DMS79 treated with DMSO at 0.1 percent for 48 hours (cell line): ENCODE data around the gene GRIN3A.
"Not testable (repeated sequence)": the region's sequence is repeated elsewhere in the genome, so short reads cannot be mapped to it uniquely, and the experiment has no call there.

Source experiments
- DNase-seq: peaks from one replicate; lab custom pipeline; 2025; lab: John Stamatoyannopoulos, UW

Gene GRIN3A

GRCh38 chr9:101632611-101633010, 105.8 kb downstream of the GRIN3A start:
- DNase-seq = no peak

DNA sequence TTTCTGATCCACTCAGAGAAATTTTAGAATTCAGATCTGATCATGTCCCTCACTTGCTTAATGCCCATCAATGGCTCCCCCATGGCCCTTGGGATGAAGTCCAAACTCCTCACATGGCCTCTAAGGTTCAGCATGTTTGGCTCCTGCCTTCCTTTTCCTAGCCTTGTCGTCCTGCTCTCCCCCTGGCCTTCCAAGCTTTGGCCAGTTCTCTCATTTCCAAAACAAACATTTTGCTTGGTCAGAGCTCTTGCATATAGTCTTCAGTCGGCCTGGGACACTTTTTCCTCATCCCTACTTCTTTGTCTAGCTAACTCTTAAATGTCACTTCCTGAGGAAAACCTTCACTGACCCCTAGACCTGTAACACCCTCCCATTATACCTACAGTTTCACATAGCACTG, 106.6 kb downstream of the GRIN3A start:
- DNase-seq = no peak

GRCh38 chr9:101629636-101630035, 108.8 kb downstream of the GRIN3A start:
- no peak for DNase-seq

DNA sequence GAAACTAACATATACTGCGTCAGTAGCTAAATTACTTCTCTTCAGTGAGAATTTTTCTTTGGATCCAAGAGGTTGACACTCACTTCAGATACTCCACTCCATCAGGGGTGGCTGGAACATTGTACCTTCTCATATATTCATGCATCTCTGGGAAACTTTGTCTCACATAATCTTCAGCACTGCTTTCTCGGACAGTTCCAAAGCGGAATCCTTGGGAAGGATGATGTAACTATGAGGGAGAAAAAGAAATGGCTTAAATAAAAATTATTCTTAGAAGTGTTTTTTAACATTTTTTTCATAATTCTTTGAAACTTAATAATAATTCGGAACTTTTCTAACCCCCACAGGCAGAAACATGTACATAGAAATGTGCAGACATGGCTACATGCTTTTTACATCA, 110.3 kb downstream of the GRIN3A start:
- no peak for DNase-seq

DNA sequence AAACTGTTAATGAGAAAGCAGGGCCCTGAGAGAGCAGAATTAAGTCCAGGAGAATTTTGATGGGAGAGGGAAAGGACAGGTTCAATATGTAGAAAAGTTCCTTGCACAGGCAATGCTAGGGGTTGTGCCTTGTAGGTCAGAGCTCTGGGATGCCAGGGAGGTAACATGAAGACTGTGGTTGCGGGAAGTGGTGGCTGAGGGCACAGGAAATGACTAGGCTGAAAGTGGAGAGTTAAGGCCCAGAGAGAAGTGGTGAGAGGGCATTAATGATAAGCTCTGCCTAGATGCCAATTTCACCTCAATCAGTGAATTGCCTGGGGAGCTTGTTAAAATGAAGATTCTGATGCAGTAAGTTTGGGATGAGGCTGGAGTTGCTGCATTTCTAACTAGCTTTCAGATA, 112.2 kb downstream of the GRIN3A start:
- DNase-seq = no peak

- DNase-seq = no peak
These were observed 112.6 kb downstream of the GRIN3A start for GRCh38 chr9:101625876-101626275.

DNA sequence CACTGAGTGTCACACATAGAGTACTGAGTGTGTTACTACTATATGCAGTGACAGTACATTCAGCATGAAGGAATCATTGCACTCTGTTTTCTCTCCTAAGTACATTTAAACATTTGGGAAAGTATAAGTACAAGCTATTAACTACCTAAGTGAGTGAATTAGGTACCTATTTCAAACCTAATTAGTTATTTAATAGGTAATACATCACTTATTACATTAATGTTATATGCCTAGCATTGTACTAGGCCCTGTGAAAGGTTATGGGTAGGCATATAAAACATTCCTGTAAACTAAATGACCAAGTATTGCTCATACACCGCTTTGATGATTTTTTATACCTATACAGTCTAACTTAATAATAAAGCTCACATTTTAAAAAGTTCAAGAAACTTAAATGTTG, 118.0 kb downstream of the GRIN3A start:
- no peak for DNase-seq

- DNase-seq = no peak
These were observed 119.7 kb downstream of the GRIN3A start for GRCh38 chr9:101618698-101619097.

- DNase-seq = no peak
These were observed 132.9 kb downstream of the GRIN3A start for GRCh38 chr9:101605547-101605946.

DNA sequence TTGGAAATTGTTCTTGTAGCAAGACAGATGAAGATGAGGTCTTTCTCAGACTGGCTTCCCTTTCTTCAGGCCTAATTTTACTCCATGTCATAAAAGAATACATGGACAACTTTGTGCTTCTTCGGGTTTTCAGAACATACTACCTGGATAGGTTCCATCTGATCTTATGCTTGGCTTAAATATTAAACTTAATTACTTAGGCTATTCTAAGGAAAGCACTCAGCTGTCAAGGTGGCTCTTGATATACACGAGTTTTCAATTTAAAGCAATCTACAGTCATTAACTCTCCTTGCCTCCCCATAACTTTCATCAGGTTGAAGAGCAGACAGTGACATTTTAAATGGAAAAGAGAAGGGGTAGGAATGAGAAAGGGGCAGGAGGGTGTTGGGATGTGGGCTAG, 134.2 kb downstream of the GRIN3A start:
- DNase-seq = no peak

DNA sequence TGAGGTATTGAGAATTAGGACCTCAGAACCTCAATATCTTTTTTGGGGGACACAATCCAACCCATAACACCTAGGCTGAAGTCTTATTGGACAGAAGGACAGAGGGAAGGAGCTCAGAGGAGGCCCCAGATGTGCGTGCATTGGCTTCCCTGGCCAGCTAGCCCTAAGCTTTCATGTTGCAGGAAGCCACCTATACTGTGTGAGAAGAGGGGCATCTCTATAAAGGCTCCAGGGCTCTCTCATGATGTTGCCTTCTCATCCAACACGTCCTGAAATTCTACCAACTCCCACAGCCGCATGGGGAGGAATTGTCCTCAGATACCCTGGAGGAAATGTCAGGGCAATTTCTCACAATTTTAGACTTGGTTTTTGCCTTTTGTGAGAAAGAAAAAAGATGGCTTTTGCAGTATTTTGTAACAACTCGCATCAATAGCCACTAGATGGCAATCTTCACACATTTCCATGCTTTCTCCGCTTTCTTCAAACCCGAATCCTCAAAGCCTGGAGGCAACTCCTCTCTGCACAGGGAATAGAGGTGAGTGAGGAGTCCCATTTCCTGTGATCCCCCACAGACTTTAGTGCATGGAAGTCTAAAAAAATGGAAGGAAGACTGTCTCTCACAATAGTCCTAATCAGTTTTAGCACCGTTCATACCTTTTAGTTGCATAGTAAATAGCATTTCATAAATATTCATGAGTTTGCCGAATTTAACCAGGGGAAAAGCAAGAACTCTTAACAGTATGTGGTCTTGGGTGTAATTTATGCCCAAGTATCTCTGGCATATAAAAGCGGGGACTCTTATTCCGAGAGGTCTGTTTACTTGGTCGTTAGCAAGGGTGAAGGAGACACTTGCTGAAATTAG, 136.3 kb downstream of the GRIN3A start:
- DNase-seq = peak; percentile 1

DNA sequence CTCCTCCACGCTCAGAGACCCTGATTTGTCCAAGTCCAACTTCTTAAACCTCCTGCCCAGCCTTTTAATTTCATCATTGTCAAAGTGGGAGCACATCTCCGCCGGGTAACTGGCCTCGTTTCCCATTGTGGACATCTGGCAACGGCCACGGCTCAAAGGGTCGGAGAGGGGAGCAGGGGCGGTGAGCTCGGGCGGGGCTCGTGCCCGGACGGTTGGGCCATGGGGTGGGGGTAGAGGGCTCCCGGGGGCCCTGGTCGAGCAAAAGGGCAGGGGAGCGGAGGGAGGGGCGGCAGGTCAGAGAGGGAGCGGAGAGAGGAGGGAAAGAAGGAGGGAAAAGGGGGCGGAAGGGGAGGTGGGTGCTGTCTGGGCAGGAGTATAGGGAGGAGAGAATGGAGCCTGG, 143.7 kb downstream of the GRIN3A start, which contains the start of gene PPP3R2:
PPP3R2 (minus strand) TSS at position 174 of the 400 bp plus-strand sequence; CDS start at position 126, 48 bp downstream.
- DNase-seq = no peak

DNA sequence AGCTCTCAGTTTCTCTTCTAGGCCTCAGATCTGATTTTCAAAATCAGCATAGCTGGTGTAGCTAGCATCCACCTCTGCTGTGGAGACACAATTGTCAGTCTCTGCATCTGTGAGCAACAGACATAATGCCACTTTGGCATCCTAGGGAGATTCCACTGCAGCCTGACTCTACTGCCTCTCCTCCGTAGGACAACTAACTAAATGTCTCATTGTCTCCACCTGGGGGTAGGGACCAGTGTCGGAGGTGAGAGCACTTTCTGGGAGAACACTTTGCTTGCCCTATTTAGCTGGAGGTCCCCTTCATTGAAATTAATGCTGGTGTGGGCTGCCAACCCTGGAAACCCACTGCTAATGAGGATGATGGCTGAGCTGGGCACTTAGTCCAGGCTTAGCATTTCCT, 145.1 kb downstream of the GRIN3A start:
- DNase-seq = no peak

DNA sequence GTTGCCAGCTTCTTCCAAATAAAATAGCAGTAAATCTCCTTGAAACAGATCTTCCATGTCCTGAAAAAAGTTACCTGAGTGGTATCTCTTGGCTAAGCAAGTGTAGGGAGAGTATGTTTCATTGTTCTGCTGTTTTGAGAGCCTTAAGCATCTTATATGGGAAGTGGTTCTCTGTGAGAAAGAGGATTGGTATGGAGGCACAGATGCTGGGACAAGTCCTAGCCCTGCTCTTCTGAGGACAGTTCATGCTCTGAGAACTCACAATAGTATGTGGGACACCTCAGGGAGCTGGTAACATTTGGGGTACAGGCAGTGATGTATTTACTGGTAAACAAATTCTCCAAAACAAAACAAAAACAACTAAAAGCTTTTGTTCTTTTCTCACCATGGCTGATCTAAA, 145.7 kb downstream of the GRIN3A start:
- no peak for DNase-seq

GRCh38 chr9:101591787-101592446, 146.5 kb downstream of the GRIN3A start:
- DNase-seq = no peak

DNA sequence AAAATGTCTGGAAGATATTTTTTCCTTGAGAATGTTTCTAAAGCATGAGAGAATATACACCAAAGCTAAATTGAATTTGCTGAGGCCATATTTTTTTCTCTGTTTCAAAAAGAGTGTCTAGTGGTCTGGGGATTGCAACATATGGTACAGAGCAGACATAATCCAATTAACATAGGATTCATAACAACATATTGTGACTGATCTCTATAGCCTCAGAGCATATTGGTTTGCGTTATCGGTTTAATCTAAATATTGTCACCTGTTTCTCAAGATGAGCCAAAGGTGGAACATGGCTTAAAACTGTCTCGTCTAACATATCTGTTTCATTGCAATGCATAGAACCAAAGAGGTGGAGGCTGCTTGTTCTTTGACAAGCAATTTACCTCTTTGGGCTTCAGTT, 147.5 kb downstream of the GRIN3A start:
- DNase-seq = no peak

DNA sequence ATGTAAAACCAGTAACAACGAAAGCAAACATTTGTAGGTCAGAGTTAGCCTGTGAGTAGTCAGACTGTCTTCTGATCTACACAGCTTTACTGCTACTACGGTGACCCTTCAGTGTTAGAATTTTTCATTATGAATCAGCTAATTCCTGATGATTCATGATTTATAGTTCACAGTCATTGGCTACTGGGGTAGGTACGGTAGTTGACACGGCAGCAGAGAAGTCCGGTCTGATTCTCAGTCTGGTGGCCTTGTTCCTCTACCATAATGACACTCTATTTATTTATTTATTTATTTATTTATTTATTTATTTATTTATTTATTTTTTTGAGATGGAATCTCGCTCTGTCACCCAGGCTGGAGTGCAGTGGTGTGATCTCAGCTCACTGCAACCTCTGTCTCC, 148.4 kb downstream of the GRIN3A start:
- DNase-seq = not testable (repeated sequence)

DNA sequence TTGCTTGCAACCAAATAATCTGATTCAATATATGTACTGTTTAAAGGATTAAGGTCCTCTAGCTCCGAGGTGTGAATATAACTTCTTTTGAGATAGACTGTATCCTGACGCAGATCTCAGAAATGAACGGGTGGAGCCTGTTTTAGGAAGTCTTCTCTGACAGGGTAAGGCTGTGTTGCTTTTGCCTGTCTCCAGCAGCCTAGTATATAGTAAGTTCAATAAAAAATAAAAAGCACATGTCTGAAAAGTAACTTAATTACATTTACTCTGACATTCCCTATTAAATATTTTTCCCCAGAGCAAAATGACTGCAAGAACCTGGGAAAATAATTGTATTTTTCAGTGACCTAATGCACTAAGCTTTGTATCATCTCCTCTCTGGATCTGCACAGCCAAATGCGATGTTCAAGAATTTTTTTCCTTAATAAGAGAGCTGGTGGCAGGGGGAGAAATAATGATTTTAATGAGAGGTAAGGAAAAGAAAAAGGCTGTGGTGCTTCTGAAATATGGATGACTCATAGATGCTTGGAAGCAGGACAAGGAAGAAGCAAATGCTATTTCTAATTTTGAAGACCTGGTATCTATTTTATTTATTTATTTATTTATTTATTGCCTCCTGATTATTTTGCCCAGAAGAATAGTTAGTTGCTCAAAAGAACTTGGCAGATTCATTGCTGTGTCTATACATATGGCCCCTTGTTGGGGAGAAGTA, 151.0 kb downstream of the GRIN3A start:
- DNase-seq = no peak

GRCh38 chr9:101586651-101587050, 151.8 kb downstream of the GRIN3A start:
- DNase-seq = no peak

DNA sequence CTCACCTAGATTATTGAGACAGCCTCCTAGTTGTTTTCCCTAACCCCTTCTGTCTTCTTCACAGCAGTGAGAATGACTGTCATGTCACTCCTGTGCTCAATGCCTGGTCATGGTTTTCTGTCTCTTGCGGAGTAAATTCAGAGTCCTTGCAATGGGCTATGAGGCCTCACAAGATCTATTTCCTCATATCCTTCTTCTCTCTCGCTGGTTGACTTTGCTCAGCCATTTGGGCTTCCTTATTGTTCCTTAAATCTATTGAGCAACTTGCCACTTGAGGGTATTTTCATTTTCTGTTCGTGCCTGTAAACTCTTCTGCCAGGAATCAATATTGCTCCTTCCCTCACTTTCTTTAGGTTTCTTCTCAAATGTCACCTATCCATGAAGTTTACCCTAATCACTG, 152.7 kb downstream of the GRIN3A start:
- DNase-seq = no peak

DNA sequence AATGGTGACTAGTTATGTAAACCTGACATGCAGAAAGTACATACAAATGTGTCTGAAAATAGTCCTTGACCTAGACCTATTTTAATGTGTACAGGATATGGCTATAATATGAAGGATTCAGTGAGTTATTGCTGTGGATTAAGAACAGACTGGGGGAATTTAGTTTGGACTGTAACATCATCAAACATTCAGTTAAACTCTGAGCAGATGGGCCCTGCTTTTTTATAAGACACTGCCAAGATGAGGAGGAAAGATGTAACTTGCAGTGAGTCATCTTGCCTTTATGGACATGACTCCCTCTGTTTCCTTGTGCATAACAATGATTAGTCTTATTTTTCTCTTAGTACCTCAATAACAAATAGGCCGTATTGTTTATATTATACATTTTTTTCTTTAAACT, 155.9 kb downstream of the GRIN3A start:
- DNase-seq = no peak

- no peak for DNase-seq
These were observed 158.5 kb downstream of the GRIN3A start for GRCh38 chr9:101579711-101580545.
